NCI-H2227 (cell line): ENCODE data around the gene CCDC142.

Experiments used
- DNase-seq: peaks from one replicate; lab custom pipeline; 2025; ENCODE audit not compliant: unreplicated experiment; lab: John Stamatoyannopoulos, UW

CCDC142 gene

GRCh38 chr2:74514368-74515270 is 31.8 kb upstream of the CCDC142 start, which contains the start of gene TLX2:
TSS of gene TLX2 (plus strand) at chr2:74514450. CDS start at chr2:74514807, 357 bp downstream.
- DNase-seq: no peak

- peak; percentile 78 for DNase-seq
Measured at GRCh38 chr2:74513605-74514367, 31.0 kb upstream of the CCDC142 start.

- peak; percentile 63 for DNase-seq
Measured at GRCh38 chr2:74512744-74513604, 30.2 kb upstream of the CCDC142 start.

GRCh38 chr2:74511104-74511989 is 28.5 kb upstream of the CCDC142 start:
- no peak for DNase-seq

- no peak for DNase-seq
Measured at GRCh38 chr2:74510272-74510671, 27.5 kb upstream of the CCDC142 start.

GRCh38 chr2:74507926-74508520 is 25.2 kb upstream of the CCDC142 start:
- DNase-seq: peak; percentile 81

GRCh38 chr2:74507145-74507925 is 24.5 kb upstream of the CCDC142 start, which contains the start of gene PCGF1:
TSS of gene PCGF1 (minus strand) at chr2:74507695. CDS start at chr2:74507668, 27 bp downstream.
- DNase-seq: peak; percentile 99

- DNase-seq: no peak
Measured at GRCh38 chr2:74505448-74506246, 22.8 kb upstream of the CCDC142 start.

GRCh38 chr2:74504591-74504990 is 21.8 kb upstream of the CCDC142 start:
- DNase-seq: no peak

- no peak for DNase-seq
Measured at GRCh38 chr2:74503506-74504475, 21.0 kb upstream of the CCDC142 start.

GRCh38 chr2:74502720-74503505 is 20.1 kb upstream of the CCDC142 start:
- no peak for DNase-seq

GRCh38 chr2:74502147-74502719 is 19.4 kb upstream of the CCDC142 start:
- DNase-seq: no peak

GRCh38 chr2:74501335-74502071 is 18.7 kb upstream of the CCDC142 start:
- DNase-seq: no peak

- no peak for DNase-seq
Measured at GRCh38 chr2:74500578-74500946, 17.8 kb upstream of the CCDC142 start.
